IMR-90 (cell line): ENCODE data around the gene ADAM30.

Experiments
- CEBPB ChIP-seq: IDR thresholded peaks from 2 replicates; pipeline ENCODE4 v1.6.1; 2012; ENCODE audit warnings: low read depth, low read length, improper control_type of control experiment
- MXI1 ChIP-seq: IDR thresholded peaks from 2 replicates; pipeline ENCODE4 v1.6.1; 2012; ENCODE audit warnings: low read depth, mild to moderate bottlenecking, low read length, moderate library complexity, borderline replicate concordance
- POLR2A ChIP-seq: IDR thresholded peaks from 2 replicates; pipeline ENCODE4 v1.6.1; 2012; ENCODE audit warnings: mild to moderate bottlenecking, low read depth, low read length
- TF ChIP-seq, protein P1 (sequence below): conservative IDR thresholded peaks from 2 replicates; pipeline ENCODE4 v1.5.1; 2012; ENCODE audit warnings: mild to moderate bottlenecking, low read depth, low read length, improper control_type of control experiment
- TF ChIP-seq, protein P2 (sequence below): fragments of 150-350 bp; IDR thresholded peaks from 2 replicates; pipeline ENCODE4 v1.6.1; 2016; ENCODE audit warnings: low read depth, mild to moderate bottlenecking, low read length, moderate library complexity, borderline replicate concordance
- TF ChIP-seq, protein P3 (sequence below): fragments of 150-350 bp; IDR thresholded peaks from 2 replicates; pipeline ENCODE4 v1.6.1; 2017; ENCODE audit warnings: mild to moderate bottlenecking, antibody characterized with exemption, low read length, low read depth

DNA sequence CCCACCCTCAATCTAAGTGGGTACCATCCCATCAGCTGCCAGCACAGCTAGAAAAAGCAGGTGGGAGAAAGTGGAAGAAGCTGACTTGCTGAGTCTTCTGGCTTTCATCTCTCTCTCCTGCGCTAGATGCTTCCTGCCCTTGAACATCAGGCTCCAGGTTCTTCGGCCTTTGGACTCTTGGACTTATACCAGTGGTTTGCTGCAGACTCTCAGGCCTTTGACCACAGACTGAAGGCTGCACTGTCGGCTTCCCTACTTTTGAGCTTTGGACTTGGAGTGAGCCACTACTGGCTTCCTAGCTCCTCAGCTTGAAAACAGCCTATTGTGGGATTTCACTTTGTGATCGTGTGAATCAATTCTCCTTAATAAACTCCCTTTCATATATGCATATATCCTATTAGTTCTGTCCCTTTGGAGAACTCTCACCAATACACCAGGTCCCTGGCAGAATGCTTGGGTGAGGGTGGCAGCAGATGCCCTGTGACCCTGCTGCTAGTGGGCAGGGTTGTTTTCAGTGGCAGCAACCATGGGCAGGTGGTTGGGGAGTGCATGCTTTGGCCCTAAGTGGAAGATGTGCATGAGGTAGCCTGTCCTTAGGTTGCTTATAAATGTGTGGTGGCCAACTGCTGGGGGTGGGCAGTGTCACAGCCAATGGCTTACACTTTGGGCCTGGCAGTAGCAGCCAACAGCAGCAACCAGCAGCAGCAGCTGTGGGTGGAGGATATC is 10.8 kb upstream of the ADAM30 start:
- TF ChIP-seq, protein P1, sequence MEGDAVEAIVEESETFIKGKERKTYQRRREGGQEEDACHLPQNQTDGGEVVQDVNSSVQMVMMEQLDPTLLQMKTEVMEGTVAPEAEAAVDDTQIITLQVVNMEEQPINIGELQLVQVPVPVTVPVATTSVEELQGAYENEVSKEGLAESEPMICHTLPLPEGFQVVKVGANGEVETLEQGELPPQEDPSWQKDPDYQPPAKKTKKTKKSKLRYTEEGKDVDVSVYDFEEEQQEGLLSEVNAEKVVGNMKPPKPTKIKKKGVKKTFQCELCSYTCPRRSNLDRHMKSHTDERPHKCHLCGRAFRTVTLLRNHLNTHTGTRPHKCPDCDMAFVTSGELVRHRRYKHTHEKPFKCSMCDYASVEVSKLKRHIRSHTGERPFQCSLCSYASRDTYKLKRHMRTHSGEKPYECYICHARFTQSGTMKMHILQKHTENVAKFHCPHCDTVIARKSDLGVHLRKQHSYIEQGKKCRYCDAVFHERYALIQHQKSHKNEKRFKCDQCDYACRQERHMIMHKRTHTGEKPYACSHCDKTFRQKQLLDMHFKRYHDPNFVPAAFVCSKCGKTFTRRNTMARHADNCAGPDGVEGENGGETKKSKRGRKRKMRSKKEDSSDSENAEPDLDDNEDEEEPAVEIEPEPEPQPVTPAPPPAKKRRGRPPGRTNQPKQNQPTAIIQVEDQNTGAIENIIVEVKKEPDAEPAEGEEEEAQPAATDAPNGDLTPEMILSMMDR: no peak
- TF ChIP-seq CEBPB (no peak), MXI1 (no peak), POLR2A (no peak)
- TF ChIP-seq, protein P2, sequence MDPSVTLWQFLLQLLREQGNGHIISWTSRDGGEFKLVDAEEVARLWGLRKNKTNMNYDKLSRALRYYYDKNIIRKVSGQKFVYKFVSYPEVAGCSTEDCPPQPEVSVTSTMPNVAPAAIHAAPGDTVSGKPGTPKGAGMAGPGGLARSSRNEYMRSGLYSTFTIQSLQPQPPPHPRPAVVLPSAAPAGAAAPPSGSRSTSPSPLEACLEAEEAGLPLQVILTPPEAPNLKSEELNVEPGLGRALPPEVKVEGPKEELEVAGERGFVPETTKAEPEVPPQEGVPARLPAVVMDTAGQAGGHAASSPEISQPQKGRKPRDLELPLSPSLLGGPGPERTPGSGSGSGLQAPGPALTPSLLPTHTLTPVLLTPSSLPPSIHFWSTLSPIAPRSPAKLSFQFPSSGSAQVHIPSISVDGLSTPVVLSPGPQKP: no peak
- TF ChIP-seq, protein P3, sequence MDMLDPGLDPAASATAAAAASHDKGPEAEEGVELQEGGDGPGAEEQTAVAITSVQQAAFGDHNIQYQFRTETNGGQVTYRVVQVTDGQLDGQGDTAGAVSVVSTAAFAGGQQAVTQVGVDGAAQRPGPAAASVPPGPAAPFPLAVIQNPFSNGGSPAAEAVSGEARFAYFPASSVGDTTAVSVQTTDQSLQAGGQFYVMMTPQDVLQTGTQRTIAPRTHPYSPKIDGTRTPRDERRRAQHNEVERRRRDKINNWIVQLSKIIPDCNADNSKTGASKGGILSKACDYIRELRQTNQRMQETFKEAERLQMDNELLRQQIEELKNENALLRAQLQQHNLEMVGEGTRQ: no peak
